ENCODE data around the gene DAPL1. TPM values are rescaled to one million over a fixed set of nuclear protein-coding genes. Genes with fewer than 3 reads are reported as not detected.

DAPL1 gene
- total and polyA plus RNA-seq, 10 of the 15 experiments (the other 5 are each of a cell fraction or from before 2014, with no cell fraction given): not detected

DNA sequence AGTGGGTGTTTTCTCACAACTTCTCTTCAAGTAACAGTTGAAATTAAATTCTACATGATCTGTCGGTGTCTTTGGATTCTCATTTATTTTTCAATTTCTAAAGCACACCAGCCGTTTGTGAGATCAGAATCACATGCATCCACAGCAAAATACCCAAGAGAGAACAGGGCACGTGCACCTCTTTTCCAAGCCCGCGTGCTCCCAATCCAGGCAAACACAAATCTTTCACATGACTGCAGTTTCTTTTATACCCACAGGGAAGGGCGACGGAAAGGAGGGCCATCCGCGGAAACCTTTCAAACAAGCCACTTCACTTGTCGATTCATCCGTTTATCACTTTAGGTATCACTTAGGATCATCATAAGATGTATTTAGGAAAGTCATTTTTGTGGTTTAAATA is 13.0 kb upstream of the DAPL1 start:
- BruUV-seq (replicated peaks): no TSS peak
- no peak overlapping the region for H3K9ac ChIP-seq (ENCODE audit: control insufficient read depth, insufficient read depth, low read length)
- H3K27me3 ChIP-seq (replicated peaks in 1 of 2; ENCODE audit: control insufficient read depth in 2 of 2, insufficient read depth in 2 of 2, low read length in 1 of 2): no peaks in the 10 kb centered on the region; a peak in 1 of 4 replicates
- H3K36me3 ChIP-seq (ENCODE audit: control insufficient read depth in 2 of 2, insufficient read depth in 2 of 2, low read length in 1 of 2): no peaks in the 10 kb centered on the region
- no peak for TF ChIP-seq CEBPB (IDR thresholded peaks at IDR 0.05; ENCODE audit: borderline replicate concordance in 1 of 2, low read depth in 2 of 2, low read length in 2 of 2)
- TF ChIP-seq ZNF274 (IDR thresholded peaks at IDR 0.05; ENCODE audit: insufficient read depth, insufficient read length): no peak
- TF ChIP-seq, protein P1, sequence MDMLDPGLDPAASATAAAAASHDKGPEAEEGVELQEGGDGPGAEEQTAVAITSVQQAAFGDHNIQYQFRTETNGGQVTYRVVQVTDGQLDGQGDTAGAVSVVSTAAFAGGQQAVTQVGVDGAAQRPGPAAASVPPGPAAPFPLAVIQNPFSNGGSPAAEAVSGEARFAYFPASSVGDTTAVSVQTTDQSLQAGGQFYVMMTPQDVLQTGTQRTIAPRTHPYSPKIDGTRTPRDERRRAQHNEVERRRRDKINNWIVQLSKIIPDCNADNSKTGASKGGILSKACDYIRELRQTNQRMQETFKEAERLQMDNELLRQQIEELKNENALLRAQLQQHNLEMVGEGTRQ (IDR thresholded peaks at IDR 0.05; ENCODE audit: borderline replicate concordance, low read depth, low read length): no peak
- no peak for TF ChIP-seq DPF2 (IDR thresholded peaks at IDR 0.05)
- no peak for TF ChIP-seq CBX5 (IDR thresholded peaks at IDR 0.05; ENCODE audit: low read depth)
- no peak for TF ChIP-seq PML (IDR thresholded peaks at IDR 0.05; ENCODE audit: low read length)
- TF ChIP-seq SPI1 (IDR thresholded peaks at IDR 0.05; ENCODE audit: borderline replicate concordance, insufficient read depth, low read depth, low read length): no peak
- TF ChIP-seq ZSCAN29 (IDR thresholded peaks at IDR 0.05): no peak
- no peak for TF ChIP-seq SRF (IDR thresholded peaks at IDR 0.05; ENCODE audit: low read depth in 2 of 2, low read length in 2 of 2)
- TF ChIP-seq IRF3 (IDR thresholded peaks at IDR 0.05): no peak
- no peak for TF ChIP-seq CHD4 (IDR thresholded peaks at IDR 0.05)
- no peak for TF ChIP-seq IRF4 (IDR thresholded peaks at IDR 0.05; ENCODE audit: low read depth, low read length)
- TF ChIP-seq WRNIP1 (IDR thresholded peaks at IDR 0.05; ENCODE audit: borderline replicate concordance, low read depth, low read length): no peak
- H3K9me3 ChIP-seq (replicated peaks; ENCODE audit: control insufficient read depth, insufficient read depth, low read length): no peaks in the 10 kb centered on the region
- ATAC-seq (no peak), FAIRE-seq (no peak), DNase-seq (ENCODE audit: low read depth, low spot score) (no peak)
- H3K79me2 ChIP-seq (ENCODE audit: control insufficient read depth, insufficient read depth, low read length): no peaks in the 10 kb centered on the region
- no peaks in the 10 kb centered on the region for H3K4me1 ChIP-seq (ENCODE audit: control insufficient read depth, insufficient read depth, low read length)
- H3K4me3 ChIP-seq: no peak overlapping the region
- POLR2A ChIA-PET: no interaction called here
- SMC1A ChIA-PET (ENCODE audit: uncharacterized antibody, unreplicated experiment): no interaction called here
- CTCF ChIA-PET: no interaction called here
- no peak overlapping the region for H3K4me2 ChIP-seq (ENCODE audit: control insufficient read depth, insufficient read depth)
- intact Hi-C loops (cut with micrococcal nuclease; ENCODE audit: unreplicated experiment): no loop called here
- in situ Hi-C loops (cut with MboI): no loop called here
- H2AFZ ChIP-seq (ENCODE audit: control insufficient read depth, low read depth, low read length): no peak overlapping the region
- RAD21 ChIA-PET (ENCODE audit: unreplicated experiment): no interaction called here
- H3K27ac ChIP-seq (ENCODE audit: control insufficient read depth, insufficient read depth): no peak overlapping the region
- no peaks in the 10 kb centered on the region for H4K20me1 ChIP-seq (ENCODE audit: control insufficient read depth, insufficient read depth)
- 68% methylated on average over 11 of the region's 11 CpGs for WGBS (ENCODE audit: insufficient coverage, insufficient replicate concordance, low lambda C conversion rate, missing lambda C conversion rate)

Measured in GM12878 (cell line).